GM06990 (cell line): Measurements from ENCODE around the gene MYO7B.

Source experiments
- DNase-seq: peaks from one replicate; pipeline ENCODE4 v3.0.0-alpha.2; 2011; ENCODE audit not compliant: insufficient read length; ENCODE audit errors: extremely low read depth
- H3K27me3 ChIP-seq: replicated peaks from 2 replicates; pipeline ENCODE4 v1.6.0; 2011; ENCODE audit warnings: low read length; ENCODE audit not compliant: control insufficient read depth, insufficient read depth
- H3K36me3 ChIP-seq: 2 replicates; pipeline ENCODE4 v1.5.1; 2011; ENCODE audit warnings: low read length; ENCODE audit not compliant: control insufficient read depth, insufficient read depth
- H3K4me3 ChIP-seq: replicated peaks from 2 replicates; pipeline ENCODE4 v1.5.1; 2011; ENCODE audit warnings: low read depth, mild to moderate bottlenecking, control low read depth, low read length
- CTCF ChIP-seq: IDR thresholded peaks from 2 replicates; pipeline ENCODE4 v1.5.1; 2011; ENCODE audit warnings: low read length, control low read depth, mild to moderate bottlenecking, inconsistent platforms; ENCODE audit not compliant: insufficient read depth, poor library complexity, severe bottlenecking

Gene MYO7B

DNA sequence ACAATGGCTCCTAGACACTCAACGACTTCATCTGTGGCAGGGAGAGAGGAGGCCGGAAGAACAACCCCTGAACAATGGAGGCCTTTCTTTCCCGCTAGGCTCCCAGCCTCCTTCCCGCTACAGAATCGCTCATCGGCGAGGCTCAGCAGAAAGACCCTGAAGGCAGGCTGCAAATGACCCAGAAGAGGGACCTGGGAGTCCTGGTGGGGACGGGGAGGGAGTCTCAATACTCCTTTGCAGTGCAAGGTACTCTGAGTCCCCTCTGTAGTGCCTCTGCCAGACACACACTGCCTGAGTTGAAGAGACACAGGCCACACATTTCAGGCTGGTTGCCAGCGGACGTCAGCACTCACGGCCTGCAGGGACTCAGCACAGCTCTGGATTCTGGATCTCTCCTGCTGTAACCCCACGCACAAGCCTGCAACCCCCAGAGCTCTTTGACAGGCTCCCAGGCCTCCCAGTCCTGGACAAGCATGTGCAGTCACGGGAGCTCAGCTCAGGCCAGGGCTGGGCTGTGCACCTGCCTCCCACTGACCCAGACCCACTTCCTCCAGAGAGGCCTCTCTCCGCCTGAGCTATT is 116.6 kb downstream of the MYO7B start:
- Histone ChIP-seq H3K36me3 (no peaks in the 10 kb centered on the region), H3K4me3 (no peak overlapping the region), H3K27me3 (0 out of 2 replicates have a peak, but pooled peaks cover 2% of the 10 kb centered on the region)
- no peak for DNase-seq
- no peak for TF ChIP-seq CTCF

- no peak overlapping the region for H3K4me3 ChIP-seq
- TF ChIP-seq CTCF: no peak
- no peak for DNase-seq
- no peaks in the 10 kb centered on the region for H3K36me3 ChIP-seq
- H3K27me3 ChIP-seq: 0 out of 2 replicates have a peak, but pooled peaks cover 2% of the 10 kb centered on the region
Measured at GRCh38 chr2:127652786-127653357, 117.4 kb downstream of the MYO7B start.

GRCh38 chr2:127653421-127654083 is 118.1 kb downstream of the MYO7B start:
- Histone ChIP-seq H3K27me3 (0 out of 2 replicates have a peak, but pooled peaks cover 2% of the 10 kb centered on the region), H3K4me3 (no peak overlapping the region), H3K36me3 (no peaks in the 10 kb centered on the region)
- TF ChIP-seq CTCF: no peak
- DNase-seq: no peak

DNA sequence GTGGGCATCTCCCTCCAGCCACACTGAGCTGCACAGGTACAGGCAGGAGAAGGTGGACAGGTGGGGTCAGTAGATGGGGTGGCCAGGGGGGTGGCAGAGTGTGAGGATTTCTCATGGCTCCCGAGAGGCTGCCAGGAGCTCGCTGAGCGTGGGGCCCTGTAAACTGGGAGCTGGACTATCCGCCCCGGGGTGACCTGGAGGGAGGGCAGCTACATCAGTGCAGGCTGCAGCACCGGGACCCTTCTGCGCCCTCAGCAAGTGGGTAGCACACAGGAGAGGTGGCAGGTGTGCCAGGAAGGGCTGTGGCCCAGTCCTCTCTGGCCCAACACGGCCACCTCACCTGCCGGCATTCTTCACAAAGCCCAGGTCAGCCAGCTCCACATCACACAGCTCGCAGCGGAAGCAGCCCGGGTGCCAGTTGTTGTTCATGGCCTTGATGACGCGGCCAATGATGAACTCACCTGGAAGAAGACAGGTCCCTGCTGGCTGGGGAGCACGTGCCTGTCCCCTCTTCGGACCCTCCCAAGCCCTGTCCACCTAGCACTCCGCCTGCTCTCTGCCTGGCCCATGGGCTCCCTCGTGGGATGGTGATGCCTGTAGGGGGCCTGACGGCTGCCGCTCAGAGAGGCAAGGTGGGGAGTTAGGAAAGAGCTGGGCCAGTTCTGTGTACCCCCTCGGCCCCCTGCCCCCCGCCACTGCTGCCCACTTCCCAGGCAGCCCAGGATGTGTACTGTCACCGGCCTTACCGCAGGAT is 118.8 kb downstream of the MYO7B start:
- Histone ChIP-seq H3K4me3 (no peak overlapping the region), H3K36me3 (no peaks in the 10 kb centered on the region), H3K27me3 (0 out of 2 replicates have a peak, but pooled peaks cover 2% of the 10 kb centered on the region)
- no peak for TF ChIP-seq CTCF
- no peak for DNase-seq

GRCh38 chr2:127654838-127655175 is 119.3 kb downstream of the MYO7B start:
- TF ChIP-seq CTCF: no peak
- H3K36me3 ChIP-seq: no peaks in the 10 kb centered on the region
- 0 out of 2 replicates have a peak, but pooled peaks cover 2% of the 10 kb centered on the region for H3K27me3 ChIP-seq
- no peak for DNase-seq
- H3K4me3 ChIP-seq: no peak overlapping the region
